Vagina (tissue), 2 donors: Measurements from ENCODE around the gene CCL13. TPM values are rescaled to one million over a fixed set of nuclear protein-coding genes. Genes with fewer than 3 reads are reported as not detected.

Source experiments
- DNase-seq, 2 donors: peaks; one replicate each; pipeline ENCODE4 v3.0.0-alpha.2; 2017; ENCODE audit errors: extremely low spot score in 2 of 2
- H3K27ac ChIP-seq: fragments of 200-600 bp; sonication (generic); one replicate; pipeline ENCODE4 v1.5.1; 2019
- H3K27me3 ChIP-seq: fragments of 200-600 bp; sonication (generic); one replicate; pipeline ENCODE4 v1.5.1; 2019
- H3K36me3 ChIP-seq, 2 donors: fragments of 200-600 bp; sonication (generic); one replicate each; pipeline ENCODE4 v1.5.1; 2017 to 2019
- H3K4me1 ChIP-seq: fragments of 200-600 bp; sonication (generic); one replicate; pipeline ENCODE4 v1.5.1; 2019
- H3K4me3 ChIP-seq, 2 donors: fragments of 200-600 bp; sonication (generic); 1 replicate in 1 of 2; 2 replicates in 1 of 2; pipeline ENCODE4 v1.5.1; 2016 to 2019
- H3K9me3 ChIP-seq: fragments of 200-600 bp; sonication (generic); one replicate; pipeline ENCODE4 v1.5.1; 2019
- CTCF ChIP-seq, 3 experiments: fragments of 450-650 bp in 2 of 3; fragments of 200-600 bp in 1 of 3; sonication (generic) in 1 of 3; IDR thresholded peaks; one replicate each; pipeline ENCODE4 v1.5.1; 2017 to 2019; ENCODE audit warnings: antibody characterized with exemption in 3 of 3, mild to moderate bottlenecking in 2 of 3, moderate library complexity in 2 of 3
- POLR2A ChIP-seq, 2 donors: fragments of 450-650 bp; IDR thresholded peaks; one replicate each; pipeline ENCODE4 v1.6.1; 2017; ENCODE audit warnings: antibody characterized with exemption in 2 of 2, mild to moderate bottlenecking in 2 of 2, moderate library complexity in 2 of 2
- POLR2AphosphoS5 ChIP-seq, 2 donors: sonication (generic); formaldehyde crosslinking; IDR thresholded peaks; one replicate each; pipeline ENCODE4 v1.9.0; 2017; ENCODE audit warnings: antibody characterized with exemption in 2 of 2, mild to moderate bottlenecking in 2 of 2, low read depth in 1 of 2; ENCODE audit not compliant: insufficient read depth in 1 of 2
- intact Hi-C: fragments of 100-400 bp; cut with DNase I; formaldehyde crosslinking; loops from one replicate; pipeline ENCODE4 v1.15.1; 2023
- total RNA-seq: library from RNA; depleted of rRNA; stranded (reverse); fragments of >200 nt; gene quantifications from one replicate; pipeline ENCODE4 v1.2.3, GENCODE V29; 2016

CCL13 gene
- total RNA-seq, 1 donor from 2014 or later = 2.2 TPM

DNA sequence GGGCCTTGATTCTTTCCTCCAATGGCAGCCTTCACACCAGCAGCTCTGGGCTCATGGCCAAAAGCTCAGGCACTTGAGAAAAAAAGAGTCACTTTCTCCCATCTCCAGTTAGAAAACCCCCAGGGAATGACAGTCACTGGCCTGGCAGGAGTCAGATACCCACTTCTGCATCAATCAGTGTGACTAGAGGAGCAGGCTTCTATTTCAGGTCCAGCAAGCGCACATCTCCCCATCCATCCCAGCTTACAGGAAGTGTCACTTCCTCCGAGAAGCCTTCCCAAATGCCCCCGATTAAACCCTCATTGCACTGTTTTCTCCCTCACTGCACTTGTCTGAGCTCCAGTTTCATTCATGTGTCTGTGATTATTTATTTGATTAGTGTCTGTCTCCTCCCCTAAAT is 37.1 kb downstream of the CCL13 start:
- Histone ChIP-seq H3K4me1 (no peaks in the 10 kb centered on the region), H3K27me3 (no peaks in the 10 kb centered on the region), H3K27ac (no peak overlapping the region), H3K36me3 (no peaks in the 10 kb centered on the region), H3K9me3 (no peaks in the 10 kb centered on the region), H3K4me3 (no peak overlapping the region)
- TF ChIP-seq POLR2AphosphoS5 (IDR thresholded peaks at IDR 0.05; ENCODE audit: insufficient read depth in 1 of 2, low read depth in 1 of 2) (no peak), POLR2A (IDR thresholded peaks at IDR 0.05) (no peak), CTCF (IDR thresholded peaks at IDR 0.05) (no peak)
- no peak for DNase-seq
- intact Hi-C loops = no loop called here

DNA sequence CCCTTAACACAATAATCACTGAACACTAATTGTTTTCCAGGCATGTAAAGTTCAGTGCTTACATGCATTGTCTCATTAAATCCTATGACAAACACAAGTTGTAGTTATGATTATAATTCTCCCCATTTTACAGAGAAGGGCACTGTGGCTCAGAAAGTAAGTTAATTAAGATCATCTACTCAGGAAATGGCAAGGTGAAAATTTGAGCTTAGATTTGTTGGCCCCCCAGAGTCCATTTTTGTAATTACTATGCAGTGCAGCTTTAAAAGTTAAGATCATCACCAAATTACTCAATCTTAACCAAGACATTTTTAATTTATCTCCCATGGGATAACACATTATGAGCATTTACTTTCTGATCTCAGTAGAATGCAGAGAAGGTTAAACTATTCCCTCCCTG is 41.0 kb downstream of the CCL13 start:
- intact Hi-C loops = no loop called here
- H3K36me3 ChIP-seq = no peaks in the 10 kb centered on the region
- H3K9me3 ChIP-seq = no peaks in the 10 kb centered on the region
- no peaks in the 10 kb centered on the region for H3K27me3 ChIP-seq
- H3K4me3 ChIP-seq = no peak overlapping the region
- no peak for TF ChIP-seq CTCF (IDR thresholded peaks at IDR 0.05)
- no peak for TF ChIP-seq POLR2AphosphoS5 (IDR thresholded peaks at IDR 0.05; ENCODE audit: insufficient read depth in 1 of 2, low read depth in 1 of 2)
- TF ChIP-seq POLR2A (IDR thresholded peaks at IDR 0.05) = no peak
- H3K4me1 ChIP-seq = no peaks in the 10 kb centered on the region
- no peak overlapping the region for H3K27ac ChIP-seq
- no peak for DNase-seq

DNA sequence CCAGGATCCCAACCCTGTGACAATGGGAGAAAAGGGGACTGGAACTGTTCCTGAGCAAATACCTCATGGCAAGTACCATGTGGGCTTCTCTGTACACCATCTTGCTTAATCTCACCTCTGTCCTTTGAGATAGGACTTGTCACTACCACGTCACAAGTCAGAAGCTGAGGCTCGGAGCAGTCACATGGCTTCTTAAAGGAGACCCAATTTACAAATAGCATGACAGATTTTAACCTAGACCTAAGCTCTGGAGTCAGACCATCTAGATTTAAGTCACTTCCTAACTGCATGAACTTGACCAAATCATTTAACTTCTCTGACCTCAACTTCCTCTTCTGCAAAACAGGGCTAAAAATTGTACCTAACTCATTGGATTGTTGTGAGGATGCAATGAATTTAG is 42.7 kb downstream of the CCL13 start:
- H3K27me3 ChIP-seq = no peaks in the 10 kb centered on the region
- no peaks in the 10 kb centered on the region for H3K9me3 ChIP-seq
- intact Hi-C loops = no loop called here
- DNase-seq = no peak
- no peak overlapping the region for H3K4me3 ChIP-seq
- TF ChIP-seq POLR2AphosphoS5 (IDR thresholded peaks at IDR 0.05; ENCODE audit: insufficient read depth in 1 of 2, low read depth in 1 of 2) (no peak), CTCF (IDR thresholded peaks at IDR 0.05) (no peak), POLR2A (IDR thresholded peaks at IDR 0.05) (no peak)
- no peak overlapping the region for H3K27ac ChIP-seq
- no peaks in the 10 kb centered on the region for H3K4me1 ChIP-seq
- no peaks in the 10 kb centered on the region for H3K36me3 ChIP-seq

- intact Hi-C loops = no loop called here
- Histone ChIP-seq H3K27ac (no peak overlapping the region), H3K4me1 (no peaks in the 10 kb centered on the region), H3K4me3 (no peak overlapping the region), H3K9me3 (no peaks in the 10 kb centered on the region), H3K36me3 (no peaks in the 10 kb centered on the region), H3K27me3 (no peaks in the 10 kb centered on the region)
- no peak for DNase-seq
- no peak for TF ChIP-seq POLR2A (IDR thresholded peaks at IDR 0.05)
- TF ChIP-seq POLR2AphosphoS5 (IDR thresholded peaks at IDR 0.05; ENCODE audit: insufficient read depth in 1 of 2, low read depth in 1 of 2) = no peak
- no peak for TF ChIP-seq CTCF (IDR thresholded peaks at IDR 0.05)
These were observed 43.4 kb downstream of the CCL13 start for GRCh38 chr17:34399725-34400124.

DNA sequence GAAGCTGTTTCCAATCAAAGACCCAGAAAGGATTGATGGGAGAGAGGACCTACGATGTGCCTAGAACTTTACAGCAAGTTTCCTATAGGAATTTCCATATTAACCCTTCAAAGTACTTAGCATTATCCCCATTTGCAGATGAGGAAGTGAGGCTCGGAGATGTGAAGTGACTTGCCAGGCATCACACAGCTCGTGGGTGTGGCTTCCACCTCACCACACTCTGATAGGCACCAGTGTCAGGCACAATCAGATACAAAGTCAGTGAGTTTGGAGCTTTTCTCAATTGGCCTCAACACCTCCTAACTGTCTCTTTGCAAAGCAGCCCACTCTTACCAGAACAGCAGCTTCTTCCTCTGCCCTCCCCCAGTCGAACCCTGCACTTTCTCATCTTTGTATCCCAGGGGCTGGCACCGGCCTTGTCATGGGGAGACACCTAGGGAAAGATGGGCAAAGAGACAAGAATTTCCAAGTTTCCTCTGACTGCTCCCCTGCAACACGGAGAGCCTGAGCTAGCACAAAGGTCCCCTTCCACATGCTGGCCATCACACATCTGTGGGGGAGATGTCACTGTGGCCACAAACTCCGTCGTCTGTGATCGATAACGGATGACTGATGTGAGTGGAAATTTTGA is 44.1 kb downstream of the CCL13 start:
- intact Hi-C loops = no loop called here
- H3K27me3 ChIP-seq = no peaks in the 10 kb centered on the region

More for the DNA sequence above, 44.1 kb downstream of the CCL13 start:
- TF ChIP-seq POLR2A (IDR thresholded peaks at IDR 0.05) (no peak), CTCF (IDR thresholded peaks at IDR 0.05) (no peak), POLR2AphosphoS5 (IDR thresholded peaks at IDR 0.05; ENCODE audit: insufficient read depth in 1 of 2, low read depth in 1 of 2) (no peak)
- H3K4me1 ChIP-seq = no peaks in the 10 kb centered on the region
- H3K9me3 ChIP-seq = no peaks in the 10 kb centered on the region
- H3K27ac ChIP-seq = no peak overlapping the region
- H3K4me3 ChIP-seq = no peak overlapping the region
- no peak for DNase-seq
- H3K36me3 ChIP-seq = no peaks in the 10 kb centered on the region
